Hepatocyte (in vitro differentiated cells): ENCODE measurements around the gene HDAC8.

ENCODE experiments used
- EZH2 ChIP-seq: fragments of 200-600 bp; sonication (generic); IDR thresholded peaks from 2 replicates; pipeline ENCODE4 v1.6.1; 2016; ENCODE audit warnings: antibody characterized with exemption, mild to moderate bottlenecking, borderline replicate concordance
- EZH2phosphoT487 ChIP-seq: fragments of 200-600 bp; sonication (generic); IDR thresholded peaks from one replicate; pipeline ENCODE4 v1.6.1; 2018; ENCODE audit warnings: antibody characterized with exemption, mild to moderate bottlenecking, low read depth, moderate library complexity; ENCODE audit not compliant: unreplicated experiment, severe bottlenecking
- TF ChIP-seq, protein P1 (sequence below): fragments of 200-600 bp; sonication (generic); IDR thresholded peaks from 2 replicates; pipeline ENCODE4 v1.5.1; 2016; ENCODE audit warnings: antibody characterized with exemption, mild to moderate bottlenecking; ENCODE audit not compliant: poor library complexity

DNA sequence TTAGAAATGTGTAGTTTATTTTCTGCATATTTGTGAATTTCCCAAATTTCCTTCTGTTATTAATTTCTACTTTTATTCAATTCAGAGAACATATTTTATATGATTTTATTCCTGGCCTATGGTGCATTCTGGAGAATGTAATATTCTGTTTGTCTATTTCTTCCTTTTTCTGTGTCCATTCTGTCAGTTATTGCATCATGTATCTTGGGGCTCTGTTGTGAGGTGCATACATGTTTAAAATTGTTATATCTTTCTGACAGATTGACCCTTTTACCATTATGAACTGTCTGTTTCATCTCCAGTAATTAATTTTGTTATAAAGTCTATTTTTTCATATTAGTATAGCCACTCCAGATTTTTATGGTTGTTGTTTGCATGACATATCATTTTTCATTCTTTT is 170.0 kb downstream of the HDAC8 start:
- TF ChIP-seq, protein P1, sequence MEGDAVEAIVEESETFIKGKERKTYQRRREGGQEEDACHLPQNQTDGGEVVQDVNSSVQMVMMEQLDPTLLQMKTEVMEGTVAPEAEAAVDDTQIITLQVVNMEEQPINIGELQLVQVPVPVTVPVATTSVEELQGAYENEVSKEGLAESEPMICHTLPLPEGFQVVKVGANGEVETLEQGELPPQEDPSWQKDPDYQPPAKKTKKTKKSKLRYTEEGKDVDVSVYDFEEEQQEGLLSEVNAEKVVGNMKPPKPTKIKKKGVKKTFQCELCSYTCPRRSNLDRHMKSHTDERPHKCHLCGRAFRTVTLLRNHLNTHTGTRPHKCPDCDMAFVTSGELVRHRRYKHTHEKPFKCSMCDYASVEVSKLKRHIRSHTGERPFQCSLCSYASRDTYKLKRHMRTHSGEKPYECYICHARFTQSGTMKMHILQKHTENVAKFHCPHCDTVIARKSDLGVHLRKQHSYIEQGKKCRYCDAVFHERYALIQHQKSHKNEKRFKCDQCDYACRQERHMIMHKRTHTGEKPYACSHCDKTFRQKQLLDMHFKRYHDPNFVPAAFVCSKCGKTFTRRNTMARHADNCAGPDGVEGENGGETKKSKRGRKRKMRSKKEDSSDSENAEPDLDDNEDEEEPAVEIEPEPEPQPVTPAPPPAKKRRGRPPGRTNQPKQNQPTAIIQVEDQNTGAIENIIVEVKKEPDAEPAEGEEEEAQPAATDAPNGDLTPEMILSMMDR: no peak
- TF ChIP-seq EZH2phosphoT487 (no peak), EZH2 (no peak)
